Measurements from ENCODE around the gene RIC8A. TPM values are rescaled to one million over a fixed set of nuclear protein-coding genes. Genes with fewer than 3 reads are reported as not detected.

The RIC8A gene
- total RNA-seq, 2 experiments from 2014 or later: 100 to 104 TPM

DNA sequence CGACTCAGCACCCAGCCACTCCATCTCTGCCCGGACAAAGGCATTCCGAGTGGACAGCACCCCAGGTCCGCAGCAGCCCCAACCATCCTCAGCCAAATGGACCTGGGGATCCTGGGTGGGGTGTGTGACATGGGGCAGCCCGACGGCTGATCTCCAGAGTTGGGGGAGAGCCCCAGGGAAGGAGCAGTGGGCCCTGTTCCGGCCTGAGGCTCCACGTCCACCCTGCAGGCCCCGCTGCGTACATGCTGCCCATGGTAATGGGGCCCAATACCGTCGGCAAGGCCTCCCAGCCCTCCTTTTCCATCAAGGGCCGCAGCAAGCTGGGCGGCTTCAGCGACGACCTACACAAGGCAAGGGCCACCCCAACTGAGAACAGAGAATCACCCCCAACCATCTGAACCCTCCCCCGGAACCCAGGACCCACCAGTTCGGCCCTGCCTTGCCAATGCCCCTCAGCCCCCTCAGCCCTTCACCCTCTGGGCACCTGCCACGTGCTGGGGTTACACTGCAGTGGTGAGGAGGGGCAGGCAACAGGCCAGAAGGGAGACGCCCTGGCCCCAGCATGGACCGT is 9.2 kb upstream of the RIC8A start:
- H3K36me3 Mint-ChIP-seq: peaks cover 4% of the 10 kb centered on the region
- ChIA-PET POLR2A (no interaction called here), CTCF (interaction anchor here (1.0 kb wide), 1 partner anchor 38 kb away, joined by 3 read pairs; the partner anchor contains the start of gene PSMD13)
- H3K4me1 Mint-ChIP-seq (ENCODE audit: low read depth): peaks cover 26% of the 10 kb centered on the region
- intact Hi-C loops (cut with micrococcal nuclease): no loop called here
- no peaks in the 10 kb centered on the region for H3K9me3 Mint-ChIP-seq
- no peaks in the 10 kb centered on the region for H3K27me3 Mint-ChIP-seq
- H3K4me3 Mint-ChIP-seq: no peak overlapping the region
- DNase-seq: no peak
- no peak overlapping the region for H3K27ac Mint-ChIP-seq

DNA sequence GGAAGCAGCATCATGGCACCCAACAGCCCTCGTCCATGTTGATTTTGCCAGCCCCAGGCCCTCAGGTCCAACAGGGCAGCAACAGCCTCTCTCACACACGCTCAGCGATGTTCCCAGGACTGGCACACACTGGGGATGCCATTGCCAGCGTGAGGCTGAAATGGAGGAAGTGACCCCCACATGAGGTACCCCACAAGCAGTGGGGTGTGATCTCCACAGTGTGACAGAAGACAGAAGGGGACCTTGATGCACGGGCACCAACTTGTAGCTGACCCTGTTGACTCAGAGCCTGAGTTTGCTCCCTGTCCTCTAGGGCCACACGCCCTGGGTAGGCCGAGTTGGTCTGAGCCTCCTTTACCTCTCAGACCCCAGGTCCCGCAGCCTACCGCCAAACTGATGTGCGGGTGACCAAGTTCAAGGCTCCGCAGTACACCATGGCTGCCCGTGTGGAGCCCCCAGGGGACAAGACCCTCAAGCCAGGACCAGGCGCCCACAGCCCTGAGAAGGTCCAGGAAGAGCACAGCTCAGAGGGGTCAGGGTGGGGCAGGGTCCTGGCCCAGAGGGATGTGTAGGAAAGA is 8.4 kb upstream of the RIC8A start:
- no peak for DNase-seq
- H3K27me3 Mint-ChIP-seq: no peaks in the 10 kb centered on the region
- peaks cover 4% of the 10 kb centered on the region for H3K36me3 Mint-ChIP-seq
- intact Hi-C loops (cut with micrococcal nuclease): no loop called here
- ChIA-PET CTCF (interaction anchor here (1.1 kb wide), 1 partner anchor 165 kb away, joined by 3 read pairs; no protein-coding TSS in a partner anchor), POLR2A (no interaction called here)
- H3K9me3 Mint-ChIP-seq: no peaks in the 10 kb centered on the region
- H3K4me1 Mint-ChIP-seq (ENCODE audit: low read depth): peaks cover 34% of the 10 kb centered on the region
- H3K27ac Mint-ChIP-seq: no peak overlapping the region
- no peak overlapping the region for H3K4me3 Mint-ChIP-seq

DNA sequence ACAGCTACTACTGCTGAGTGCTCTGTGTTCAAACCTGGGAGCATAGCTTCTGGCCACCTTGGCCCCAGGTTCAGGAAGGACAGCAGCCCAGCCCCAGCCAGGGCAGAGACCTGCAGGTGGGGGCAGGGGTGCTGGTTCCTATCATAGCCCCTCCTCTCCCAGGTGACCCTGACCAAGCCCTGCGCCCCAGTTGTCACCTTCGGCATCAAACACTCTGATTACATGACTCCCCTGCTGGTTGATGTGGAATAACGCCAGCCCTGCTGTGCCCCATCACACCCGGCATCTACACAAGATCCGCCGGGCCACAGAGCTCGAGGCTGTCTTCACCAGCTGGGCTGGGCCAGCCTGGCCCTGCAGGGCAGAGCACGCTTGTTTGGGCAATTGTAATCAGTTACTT is 7.7 kb upstream of the RIC8A start:
- no peak overlapping the region for H3K27ac Mint-ChIP-seq

DNA sequence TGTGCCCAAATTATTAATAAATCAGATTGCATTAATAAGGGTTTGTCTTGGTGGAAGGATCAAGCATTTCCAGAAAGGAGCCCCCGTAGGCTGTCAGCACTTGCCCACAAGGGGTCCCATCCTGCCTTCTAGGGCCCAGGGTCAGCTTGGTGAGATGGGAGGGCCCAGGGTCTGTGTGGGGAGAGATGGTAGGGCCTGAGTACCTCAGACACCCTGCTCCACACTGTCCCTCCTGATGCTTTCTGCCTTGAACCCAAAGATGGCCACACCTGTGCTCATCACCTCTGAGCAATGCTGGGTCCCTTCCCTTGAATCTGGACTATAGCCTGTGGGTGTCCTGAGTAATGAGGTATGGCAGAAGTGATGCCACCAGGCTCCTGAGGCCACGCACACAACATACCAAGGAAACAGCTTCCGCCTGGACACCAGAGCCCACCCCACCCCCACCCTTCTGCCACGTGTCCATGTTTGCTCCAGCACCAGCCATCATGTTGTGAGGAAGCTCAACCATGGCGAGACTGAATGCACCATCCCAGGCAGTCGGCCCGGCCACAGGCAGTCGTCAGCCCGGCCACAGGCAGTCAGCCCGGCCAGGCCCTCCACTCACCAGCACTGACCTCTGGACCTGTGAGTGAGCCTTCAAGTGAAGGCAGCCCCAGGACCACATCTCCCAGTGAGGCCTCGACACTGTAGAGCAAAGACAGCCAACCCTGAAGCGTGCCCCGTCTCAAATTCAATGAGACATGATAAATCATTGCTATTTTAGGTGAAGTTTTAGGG is 7.1 kb upstream of the RIC8A start:
- no peaks in the 10 kb centered on the region for H3K27me3 Mint-ChIP-seq
- POLR2A ChIA-PET: no interaction called here
- CTCF ChIA-PET: interaction anchor here (1.1 kb wide), 1 partner anchor 163 kb away, joined by 3 read pairs; no protein-coding TSS in a partner anchor
- H3K4me1 Mint-ChIP-seq (ENCODE audit: low read depth): peaks cover 43% of the 10 kb centered on the region
- intact Hi-C loops (cut with micrococcal nuclease): no loop called here
- H3K9me3 Mint-ChIP-seq: no peaks in the 10 kb centered on the region
- no peak overlapping the region for H3K27ac Mint-ChIP-seq
- no peak for DNase-seq
- peaks cover 9% of the 10 kb centered on the region for H3K36me3 Mint-ChIP-seq
- H3K4me3 Mint-ChIP-seq: no peak overlapping the region

More for the DNA sequence above, 7.7 kb upstream of the RIC8A start:
- no peak for DNase-seq
- ChIA-PET POLR2A (no interaction called here), CTCF (interaction anchor here (1.1 kb wide), 1 partner anchor 164 kb away, joined by 3 read pairs; no protein-coding TSS in a partner anchor)
- no peak overlapping the region for H3K4me3 Mint-ChIP-seq
- peaks cover 7% of the 10 kb centered on the region for H3K36me3 Mint-ChIP-seq
- peaks cover 39% of the 10 kb centered on the region for H3K4me1 Mint-ChIP-seq (ENCODE audit: low read depth)
- H3K27me3 Mint-ChIP-seq: no peaks in the 10 kb centered on the region
- intact Hi-C loops (cut with micrococcal nuclease): no loop called here
- H3K9me3 Mint-ChIP-seq: no peaks in the 10 kb centered on the region

DNA sequence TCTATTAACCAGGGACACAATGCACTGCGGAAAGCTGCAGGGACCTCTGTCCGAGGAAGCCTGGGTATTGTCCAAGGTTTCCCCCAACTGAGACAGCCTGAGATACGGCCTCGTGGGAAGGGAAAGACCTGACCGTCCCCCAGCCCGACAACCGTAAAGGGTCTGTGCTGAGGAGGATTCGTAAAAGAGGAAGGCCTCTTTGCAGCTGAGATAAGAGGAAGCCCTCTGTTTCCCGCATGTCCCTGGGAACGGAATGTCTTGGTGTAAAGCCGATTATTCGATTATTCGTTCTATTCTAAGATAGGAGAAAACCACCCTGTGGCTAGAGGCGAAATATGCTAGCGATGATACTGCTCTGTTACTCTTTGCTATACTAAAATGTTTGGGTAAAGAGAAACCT is 5.5 kb upstream of the RIC8A start:
- intact Hi-C loops (cut with micrococcal nuclease): no loop called here
- Mint-ChIP-seq H3K4me1 (ENCODE audit: low read depth) (peaks cover 51% of the 10 kb centered on the region), H3K27ac (peak overlapping the region; percentile 89), H3K27me3 (no peaks in the 10 kb centered on the region), H3K36me3 (peaks cover 14% of the 10 kb centered on the region), H3K4me3 (peak overlapping the region; percentile 44), H3K9me3 (no peaks in the 10 kb centered on the region)
- POLR2A ChIA-PET: no interaction called here
- CTCF ChIA-PET: no interaction called here
- no peak for DNase-seq

DNA sequence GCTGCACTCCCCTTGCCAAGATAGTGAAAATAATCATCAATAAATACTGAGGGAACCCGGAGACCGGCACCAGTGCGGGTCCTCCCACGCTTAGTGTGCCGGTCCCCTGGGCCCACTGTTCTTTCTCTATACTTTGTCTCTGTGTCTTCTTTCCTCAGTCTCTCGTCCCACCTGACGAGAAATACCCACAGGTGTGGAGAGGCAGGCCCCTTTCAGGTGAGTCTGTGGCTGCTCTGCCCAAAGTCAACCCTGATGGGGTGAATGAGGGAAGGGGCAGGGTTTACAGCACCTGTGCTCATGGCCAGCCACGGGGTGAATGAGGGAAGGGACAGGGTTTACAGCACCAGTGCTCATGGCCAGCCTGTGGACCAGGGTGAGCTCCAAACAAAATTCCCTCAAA is 5.0 kb upstream of the RIC8A start:
- ChIA-PET POLR2A (no interaction called here), CTCF (no interaction called here)
- DNase-seq: no peak
- Mint-ChIP-seq H3K36me3 (peaks cover 17% of the 10 kb centered on the region), H3K27me3 (no peaks in the 10 kb centered on the region), H3K27ac (peak overlapping the region; percentile 89), H3K4me3 (peak overlapping the region; percentile 44), H3K9me3 (no peaks in the 10 kb centered on the region), H3K4me1 (ENCODE audit: low read depth) (peaks cover 51% of the 10 kb centered on the region)
- intact Hi-C loops (cut with micrococcal nuclease): no loop called here

DNA sequence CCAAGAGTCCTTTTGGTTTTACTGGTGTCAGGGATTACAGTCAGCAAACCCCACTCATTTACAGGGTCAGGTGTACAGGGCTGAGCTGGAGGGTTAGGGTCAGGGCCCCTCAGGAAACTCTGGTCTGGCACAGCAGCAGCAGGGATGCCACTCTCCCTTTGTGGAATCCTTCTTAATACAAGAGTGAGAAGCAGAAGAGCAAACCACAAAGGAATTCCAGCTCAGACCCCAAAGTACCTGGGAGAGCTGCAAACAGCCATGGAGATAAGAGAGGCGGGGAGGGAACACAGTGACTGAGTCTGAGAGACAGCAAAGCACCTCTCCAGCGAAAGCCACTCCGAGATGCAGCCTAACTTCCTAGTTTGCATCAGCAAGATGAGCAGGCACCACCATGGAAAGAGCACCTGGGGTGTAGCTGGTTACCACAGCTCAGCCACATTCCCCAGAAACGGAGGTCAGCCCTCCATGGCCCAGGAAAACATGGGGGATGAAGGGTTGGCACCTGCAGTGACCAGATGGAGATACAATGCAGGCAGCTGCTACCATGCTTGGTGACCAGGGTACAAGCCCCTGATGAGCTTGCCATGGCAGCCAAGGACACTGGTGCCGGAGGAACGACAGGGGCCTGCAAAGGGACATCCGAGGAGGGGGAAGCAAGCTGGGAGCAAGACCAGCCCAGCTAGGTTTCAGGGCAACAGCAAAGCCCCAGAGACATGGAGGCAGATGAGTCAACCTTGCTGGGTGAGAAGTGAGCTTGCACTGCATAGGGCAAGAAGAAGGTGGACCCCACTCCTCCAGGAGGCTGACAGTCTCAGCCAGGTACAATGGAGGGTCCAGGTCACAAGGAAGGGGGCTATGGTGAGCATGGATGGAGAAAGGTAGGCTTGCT is 4.2 kb upstream of the RIC8A start:
- CTCF ChIA-PET: interaction anchor here (1.1 kb wide), 1 partner anchor 47 kb away, joined by 3 read pairs; no protein-coding TSS in a partner anchor
- POLR2A ChIA-PET: no interaction called here
- no peaks in the 10 kb centered on the region for H3K9me3 Mint-ChIP-seq
- H3K4me1 Mint-ChIP-seq (ENCODE audit: low read depth): peaks cover 51% of the 10 kb centered on the region
- H3K27me3 Mint-ChIP-seq: no peaks in the 10 kb centered on the region
- H3K4me3 Mint-ChIP-seq: no peak overlapping the region
- intact Hi-C loops (cut with micrococcal nuclease): no loop called here
- no peak for DNase-seq
- H3K36me3 Mint-ChIP-seq: peaks cover 24% of the 10 kb centered on the region
- H3K27ac Mint-ChIP-seq: peak overlapping the region; percentile 89

DNA sequence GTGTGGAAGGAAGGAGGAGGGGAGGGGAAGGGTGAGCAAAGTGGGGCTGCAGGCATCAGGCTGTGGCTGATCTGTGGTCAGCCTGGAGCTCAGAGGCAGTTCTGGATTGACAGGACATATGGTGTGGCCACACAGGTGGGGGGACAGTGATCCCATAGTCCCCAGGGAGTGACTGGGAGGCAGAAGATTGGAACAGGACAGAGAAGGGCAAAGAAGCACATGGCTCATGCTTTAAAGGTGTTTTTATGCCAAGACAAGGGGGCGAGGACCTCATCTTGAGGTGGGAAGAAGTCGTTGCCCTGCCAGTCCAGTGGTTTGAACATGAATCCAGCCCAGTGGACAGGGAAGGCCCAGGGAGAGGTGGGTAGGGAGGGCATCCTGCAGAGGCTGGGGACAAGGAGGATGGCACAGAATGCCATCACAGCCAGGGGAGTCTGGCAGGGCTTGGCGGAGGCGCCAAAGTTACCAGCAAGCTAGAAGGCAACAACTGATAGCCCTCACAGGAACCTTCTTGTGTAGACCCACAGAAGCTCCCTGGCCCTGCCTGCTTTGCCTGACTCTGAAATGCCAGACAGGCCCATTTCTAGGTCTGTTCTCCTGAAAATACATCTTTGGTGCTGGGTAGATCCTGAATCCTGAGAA is 3.4 kb upstream of the RIC8A start:
- Mint-ChIP-seq H3K9me3 (no peaks in the 10 kb centered on the region), H3K27me3 (no peaks in the 10 kb centered on the region), H3K27ac (peak overlapping the region; percentile 50), H3K4me1 (ENCODE audit: low read depth) (peaks cover 51% of the 10 kb centered on the region), H3K4me3 (no peak overlapping the region), H3K36me3 (peaks cover 24% of the 10 kb centered on the region)
- CTCF ChIA-PET: interaction anchor here (1.1 kb wide), 1 partner anchor 46 kb away, joined by 3 read pairs; no protein-coding TSS in a partner anchor
- no peak for DNase-seq
- intact Hi-C loops (cut with micrococcal nuclease): no loop called here
- POLR2A ChIA-PET: no interaction called here

DNA sequence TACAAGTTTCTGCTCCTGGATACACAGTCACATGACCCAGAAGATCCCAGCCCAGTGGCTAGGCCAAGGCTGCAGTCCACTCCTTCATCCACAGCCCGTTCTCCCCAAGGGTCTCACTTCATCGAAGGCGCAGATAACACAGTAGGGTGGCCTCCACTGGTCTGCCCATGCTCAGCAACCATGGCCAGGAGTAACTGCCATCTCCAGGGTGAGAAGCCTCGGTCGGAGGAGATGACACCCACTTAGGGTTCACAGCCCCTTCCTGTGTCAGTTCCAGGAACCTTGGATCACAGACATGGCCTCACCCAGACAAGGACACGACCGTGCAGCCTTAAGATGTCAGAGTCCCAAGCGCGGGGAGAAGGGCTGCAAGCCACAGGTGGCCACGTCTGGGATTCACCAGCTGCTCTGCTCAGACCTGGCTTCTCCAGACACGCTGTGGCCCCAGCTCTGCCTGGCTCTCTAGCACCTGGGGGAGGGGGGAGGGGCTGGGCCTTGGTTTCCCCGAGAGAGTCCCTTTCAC is 2.9 kb upstream of the RIC8A start:
- Mint-ChIP-seq H3K4me1 (ENCODE audit: low read depth) (peaks cover 54% of the 10 kb centered on the region), H3K27ac (no peak overlapping the region), H3K36me3 (peaks cover 27% of the 10 kb centered on the region), H3K27me3 (no peaks in the 10 kb centered on the region), H3K9me3 (no peaks in the 10 kb centered on the region), H3K4me3 (no peak overlapping the region)
- ChIA-PET CTCF (no interaction called here), POLR2A (no interaction called here)
- intact Hi-C loops (cut with micrococcal nuclease): loop anchor here (5.0 kb wide), 1 partner anchor 153 kb away; no protein-coding TSS in a partner anchor
- no peak for DNase-seq

DNA sequence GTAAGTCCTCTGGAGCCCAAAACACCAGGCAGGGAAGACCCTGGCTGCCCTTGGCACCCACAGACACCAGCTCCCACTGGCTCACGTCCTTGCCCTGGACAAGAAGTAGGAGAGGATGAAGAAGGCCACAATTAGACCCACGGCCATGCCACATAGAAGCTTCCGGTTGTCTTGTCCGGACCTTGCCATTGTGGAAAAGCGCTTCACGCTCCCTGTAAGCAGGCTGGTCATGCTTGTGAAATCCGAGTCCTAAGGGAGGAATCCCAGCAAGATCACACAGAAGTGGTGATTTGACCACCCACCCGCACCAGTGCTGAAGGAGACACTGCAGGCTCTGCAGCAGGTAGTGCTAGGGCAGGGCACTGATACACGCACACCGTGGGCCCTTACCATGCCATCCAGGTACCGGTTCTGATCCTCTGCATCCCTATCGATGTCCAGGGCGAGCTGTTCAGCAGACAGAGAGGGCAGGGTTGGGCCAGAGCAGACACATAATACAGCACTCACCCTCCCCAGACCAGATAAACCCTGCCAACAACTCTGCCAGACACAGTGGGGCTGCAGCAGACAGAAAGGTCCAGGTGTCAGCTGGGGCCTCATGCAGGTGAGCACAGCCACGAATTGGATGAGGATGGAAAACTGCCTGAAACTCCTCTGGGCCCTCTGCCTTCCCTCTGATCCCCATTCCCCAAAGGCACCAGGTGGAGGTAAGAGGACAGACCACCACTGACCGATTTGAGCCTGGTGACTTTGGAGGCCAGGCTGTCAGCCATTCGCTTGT is 2.1 kb upstream of the RIC8A start:
- H3K9me3 Mint-ChIP-seq: no peaks in the 10 kb centered on the region
- peak overlapping the region; percentile 96 for H3K27ac Mint-ChIP-seq
- H3K27me3 Mint-ChIP-seq: no peaks in the 10 kb centered on the region
- intact Hi-C loops (cut with micrococcal nuclease): loop anchor here (2.0 to 5.0 kb wide), 3 partner anchors 109 to 245 kb away; partner anchors contain the start of genes IFITM1 and PTDSS2
- peak overlapping the region; percentile 97 for H3K4me3 Mint-ChIP-seq
- no peak for DNase-seq
- CTCF ChIA-PET: interaction anchor here (2.2 kb wide), 1 partner anchor 100 kb away, joined by 10 read pairs; no protein-coding TSS in a partner anchor
- H3K4me1 Mint-ChIP-seq (ENCODE audit: low read depth): peaks cover 62% of the 10 kb centered on the region
- peaks cover 33% of the 10 kb centered on the region for H3K36me3 Mint-ChIP-seq
- POLR2A ChIA-PET: interaction anchor here (5.2 kb wide), 1 partner anchor 32 kb away, joined by 32 read pairs; the partner anchor contains the start of genes PSMD13 and SIRT3

All from activated CD4-positive, alpha-beta memory T cell treated with anti-CD3 and anti-CD28 coated beads for 36 hours (primary cell).